ENCODE measurements around the gene LRRC74B. TPM values are rescaled to one million over a fixed set of nuclear protein-coding genes. Genes with fewer than 3 reads are reported as not detected.
"Not testable (repeated sequence)": the region's sequence is repeated elsewhere in the genome, so short reads cannot be mapped to it uniquely, and the experiment has no call there.

LRRC74B gene
- total RNA-seq, 1 donor, result not detected

DNA sequence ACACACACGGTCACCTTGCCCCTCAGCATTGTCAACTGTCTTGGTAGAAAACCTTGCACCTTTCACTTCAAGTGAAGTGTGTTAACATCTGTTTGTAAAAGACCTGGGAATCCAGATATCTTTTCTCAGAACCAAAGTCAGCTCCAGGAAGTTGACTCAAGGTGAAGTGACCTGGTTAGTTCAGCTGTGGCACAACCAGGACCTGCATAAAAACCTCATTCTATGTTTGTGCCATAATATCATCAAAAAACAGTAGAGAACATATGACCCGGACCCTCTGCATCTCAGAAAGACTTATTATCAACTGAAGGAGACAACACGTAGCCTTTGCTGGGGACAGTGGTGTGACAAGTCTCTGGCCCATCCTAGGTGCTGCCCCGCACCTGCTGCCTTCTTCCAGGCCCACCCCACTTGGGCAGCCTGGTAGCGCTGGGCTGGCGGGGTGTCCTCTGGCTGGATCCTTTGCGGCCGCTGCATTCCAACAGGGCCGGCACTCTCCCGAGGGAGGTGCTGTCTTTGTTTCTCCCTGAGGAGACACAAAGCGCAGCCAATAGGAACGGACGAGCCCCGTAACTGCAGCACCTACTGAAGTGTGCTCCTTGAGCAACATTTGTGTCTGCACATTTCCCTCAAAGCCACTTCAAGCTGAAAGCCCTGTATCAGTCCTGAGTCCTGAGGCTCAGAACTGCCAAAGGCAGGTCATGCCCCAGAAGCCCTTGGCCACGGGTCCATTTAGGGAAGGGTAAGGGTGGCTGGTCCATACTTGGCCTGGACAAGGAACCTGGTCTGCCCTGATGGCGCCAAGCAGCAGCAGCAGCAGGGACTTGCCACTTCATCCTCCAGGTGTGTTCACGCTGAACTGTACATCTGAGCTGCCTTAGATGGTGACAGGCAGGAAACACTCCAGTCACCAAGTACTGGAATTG, 25.2 kb downstream of the LRRC74B start:
- TF ChIP-seq CTCF (IDR thresholded peaks at IDR 0.05; ENCODE audit: extremely low read depth, low read depth, low read length), result no peak
- H3K79me2 ChIP-seq (ENCODE audit: insufficient read depth, low read length), result no peaks in the 10 kb centered on the region
- peak; percentile 63 for DNase-seq (ENCODE audit: insufficient read length, low spot score, missing footprints)

GRCh38 chr22:21071796-21072195, 26.1 kb downstream of the LRRC74B start:
- not testable (repeated sequence) for DNase-seq (ENCODE audit: insufficient read length, low spot score, missing footprints)

More for the DNA sequence above, 25.2 kb downstream of the LRRC74B start:
- Histone ChIP-seq H2AFZ (ENCODE audit: low read length) (no peak overlapping the region), H4K20me1 (ENCODE audit: insufficient read depth, low read length) (no peaks in the 10 kb centered on the region), H3K27ac (ENCODE audit: low read depth, low read length) (no peak overlapping the region), H3K27me3 (ENCODE audit: insufficient read depth, low read length) (no peaks in the 10 kb centered on the region), H3K4me2 (ENCODE audit: insufficient read depth, low read length) (no peak overlapping the region), H3K9me3 (ENCODE audit: low read depth, low read length) (no peaks in the 10 kb centered on the region), H3K4me1 (ENCODE audit: insufficient read depth, low read length) (peaks cover 13% of the 10 kb centered on the region), H3K36me3 (ENCODE audit: insufficient read depth, low read length) (no peaks in the 10 kb centered on the region), H3K4me3 (ENCODE audit: insufficient read depth, low read length) (no peak overlapping the region)

GRCh38 chr22:21073023-21073422, 27.3 kb downstream of the LRRC74B start:
- no peak overlapping the region for H2AFZ ChIP-seq (ENCODE audit: low read length)

More at GRCh38 chr22:21071796-21072195, 26.1 kb downstream of the LRRC74B start:
- H3K27ac ChIP-seq (ENCODE audit: low read depth, low read length); H3K4me3 ChIP-seq (ENCODE audit: insufficient read depth, low read length); H2AFZ ChIP-seq (ENCODE audit: low read length); H4K20me1 ChIP-seq (ENCODE audit: insufficient read depth, low read length); H3K36me3 ChIP-seq (ENCODE audit: insufficient read depth, low read length); H3K4me2 ChIP-seq (ENCODE audit: insufficient read depth, low read length); H3K79me2 ChIP-seq (ENCODE audit: insufficient read depth, low read length); H3K9me3 ChIP-seq (ENCODE audit: low read depth, low read length); H3K27me3 ChIP-seq (ENCODE audit: insufficient read depth, low read length): not testable (repeated sequence)
- H3K4me1 ChIP-seq (ENCODE audit: insufficient read depth, low read length), result peaks cover 13% of the 10 kb centered on the region

DNA sequence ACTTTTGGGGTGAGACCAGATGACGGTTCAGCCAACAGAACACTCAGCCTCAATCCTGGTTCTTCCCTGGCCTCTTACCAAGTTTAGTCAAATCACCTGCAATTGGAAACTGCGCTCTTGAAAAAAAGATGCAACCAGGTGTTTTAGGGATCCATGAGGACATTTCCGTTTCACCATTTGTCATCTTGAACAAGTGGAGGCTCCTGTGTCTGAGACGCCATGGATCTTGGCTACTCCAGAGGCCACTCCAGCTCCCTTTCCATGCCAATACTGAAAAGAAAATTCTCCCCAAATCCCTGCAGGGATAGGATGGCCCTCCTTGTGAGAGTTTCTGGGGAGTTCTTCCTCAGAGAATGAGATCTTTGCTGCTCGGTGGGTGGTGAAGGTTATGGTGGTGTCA, 27.7 kb downstream of the LRRC74B start:
- Histone ChIP-seq H2AFZ (ENCODE audit: low read length) (no peak overlapping the region), H3K9me3 (ENCODE audit: low read depth, low read length) (no peaks in the 10 kb centered on the region), H3K79me2 (ENCODE audit: insufficient read depth, low read length) (no peaks in the 10 kb centered on the region), H3K27me3 (ENCODE audit: insufficient read depth, low read length) (no peaks in the 10 kb centered on the region), H3K4me2 (ENCODE audit: insufficient read depth, low read length) (no peak overlapping the region), H3K36me3 (ENCODE audit: insufficient read depth, low read length) (no peaks in the 10 kb centered on the region), H3K4me3 (ENCODE audit: insufficient read depth, low read length) (no peak overlapping the region), H3K4me1 (ENCODE audit: insufficient read depth, low read length) (peaks cover 13% of the 10 kb centered on the region), H4K20me1 (ENCODE audit: insufficient read depth, low read length) (no peaks in the 10 kb centered on the region), H3K27ac (ENCODE audit: low read depth, low read length) (no peak overlapping the region)
- no peak for TF ChIP-seq CTCF (IDR thresholded peaks at IDR 0.05; ENCODE audit: extremely low read depth, low read depth, low read length)
- DNase-seq (ENCODE audit: insufficient read length, low spot score, missing footprints), result no peak

More at GRCh38 chr22:21073023-21073422, 27.3 kb downstream of the LRRC74B start:
- H3K4me2 ChIP-seq (ENCODE audit: insufficient read depth, low read length), result no peak overlapping the region
- TF ChIP-seq CTCF (IDR thresholded peaks at IDR 0.05; ENCODE audit: extremely low read depth, low read depth, low read length), result no peak
- no peaks in the 10 kb centered on the region for H3K27me3 ChIP-seq (ENCODE audit: insufficient read depth, low read length)
- H3K4me3 ChIP-seq (ENCODE audit: insufficient read depth, low read length), result no peak overlapping the region
- H4K20me1 ChIP-seq (ENCODE audit: insufficient read depth, low read length), result no peaks in the 10 kb centered on the region
- H3K27ac ChIP-seq (ENCODE audit: low read depth, low read length), result no peak overlapping the region
- H3K9me3 ChIP-seq (ENCODE audit: low read depth, low read length), result no peaks in the 10 kb centered on the region
- no peaks in the 10 kb centered on the region for H3K79me2 ChIP-seq (ENCODE audit: insufficient read depth, low read length)
- peaks cover 13% of the 10 kb centered on the region for H3K4me1 ChIP-seq (ENCODE audit: insufficient read depth, low read length)
- H3K36me3 ChIP-seq (ENCODE audit: insufficient read depth, low read length), result no peaks in the 10 kb centered on the region
- DNase-seq (ENCODE audit: insufficient read length, low spot score, missing footprints), result no peak

Measured in osteoblast (primary cell).